Mammary epithelial cell (primary cell): ENCODE measurements around the gene MAPK11.

ENCODE experiments used
- CTCF ChIP-seq, 2 donors: IDR thresholded peaks in 1 of 2; conservative IDR thresholded peaks in 1 of 2; 2 replicates each; pipeline ENCODE4 v1.5.1; 2011 to 2012; ENCODE audit warnings: inconsistent platforms in 2 of 2, low read length in 2 of 2, mild to moderate bottlenecking in 2 of 2, control low read depth in 1 of 2, low read depth in 1 of 2; ENCODE audit not compliant: insufficient read depth in 1 of 2; ENCODE audit errors: extremely low read depth in 1 of 2
- EZH2 ChIP-seq: IDR thresholded peaks from 2 replicates; pipeline ENCODE4 v1.6.1; 2012; ENCODE audit warnings: low read length, inconsistent platforms, borderline replicate concordance

- TF ChIP-seq CTCF (conservative IDR thresholded peaks at IDR 0.05 in 1 of 2, IDR thresholded peaks at IDR 0.05 in 1 of 2; ENCODE audit: extremely low read depth in 1 of 2, insufficient read depth in 1 of 2, low read depth in 1 of 2, low read length in 2 of 2): peak; percentile 40 to 66
- TF ChIP-seq EZH2: no peak
Measured at GRCh38 chr22:50276143-50276542, 6.0 kb upstream of the MAPK11 start.
